ENCODE measurements around the gene KLHL14.

- TF ChIP-seq POLR2AphosphoS5 (IDR thresholded peaks at IDR 0.05; ENCODE audit: low read depth, low read length) (no peak), REST (IDR thresholded peaks at IDR 0.05; ENCODE audit: insufficient read depth in 1 of 2, low read depth in 2 of 2, low read length in 2 of 2) (no peak), TAF1 (IDR thresholded peaks at IDR 0.05; ENCODE audit: borderline replicate concordance, insufficient read depth, low read length) (no peak)
These were observed 111.1 kb downstream of the KLHL14 start for GRCh38 chr18:32661486-32662299.

Data from PFSK-1 (cell line).